Activated CD4-positive, alpha-beta memory T cell treated with anti-CD3 and anti-CD28 coated beads, Interleukin-2, amount 10 ng/mL, durations not matched to agents 7 days and 5 days (primary cell): Measurements from ENCODE around the gene IGSF21. TPM values are rescaled to one million over a fixed set of nuclear protein-coding genes. Genes with fewer than 3 reads are reported as not detected.
"Not testable (repeated sequence)": the region's sequence is repeated elsewhere in the genome, so short reads cannot be mapped to it uniquely, and the experiment has no call there.

Source experiments
- CTCF ChIA-PET: fragments of 350-600 bp; sonication (Branson Sonifier 250); formaldehyde crosslinking; loops from one replicate; lab custom pipeline; 2021; ENCODE audit warnings: antibody characterized with exemption, inconsistent platforms; lab: Charles Lee
- POLR2A ChIA-PET: fragments of 350-600 bp; sonication (Branson Sonifier 250); formaldehyde crosslinking; loops from one replicate; lab custom pipeline; 2021; ENCODE audit warnings: antibody characterized with exemption; lab: Charles Lee
- DNase-seq: peaks from one replicate; pipeline ENCODE4 v3.0.0-alpha.2; 2020
- H3K27ac Mint-ChIP-seq: one replicate; pipeline ENCODE4 v1.8.0; 2021; ENCODE audit warnings: mild to moderate bottlenecking, mixed read lengths
- H3K27me3 Mint-ChIP-seq: one replicate; pipeline ENCODE4 v1.8.0; 2021; ENCODE audit warnings: mixed read lengths
- H3K36me3 Mint-ChIP-seq: one replicate; pipeline ENCODE4 v1.8.0; 2021; ENCODE audit warnings: low read depth, mixed read lengths
- H3K4me1 Mint-ChIP-seq: one replicate; pipeline ENCODE4 v1.8.0; 2021; ENCODE audit warnings: mixed read lengths
- H3K4me3 Mint-ChIP-seq: one replicate; pipeline ENCODE4 v1.8.0; 2021; ENCODE audit warnings: mild to moderate bottlenecking, mixed read lengths
- H3K9me3 Mint-ChIP-seq: one replicate; pipeline ENCODE4 v1.8.0; 2021; ENCODE audit warnings: mixed read lengths
- total RNA-seq, 2 experiments: library from RNA; stranded (reverse); gene quantifications; one replicate each; pipeline ENCODE4 v1.2.3, GENCODE V29; 2021

Gene IGSF21
- total RNA-seq, 2 experiments from 2014 or later: not detected

DNA sequence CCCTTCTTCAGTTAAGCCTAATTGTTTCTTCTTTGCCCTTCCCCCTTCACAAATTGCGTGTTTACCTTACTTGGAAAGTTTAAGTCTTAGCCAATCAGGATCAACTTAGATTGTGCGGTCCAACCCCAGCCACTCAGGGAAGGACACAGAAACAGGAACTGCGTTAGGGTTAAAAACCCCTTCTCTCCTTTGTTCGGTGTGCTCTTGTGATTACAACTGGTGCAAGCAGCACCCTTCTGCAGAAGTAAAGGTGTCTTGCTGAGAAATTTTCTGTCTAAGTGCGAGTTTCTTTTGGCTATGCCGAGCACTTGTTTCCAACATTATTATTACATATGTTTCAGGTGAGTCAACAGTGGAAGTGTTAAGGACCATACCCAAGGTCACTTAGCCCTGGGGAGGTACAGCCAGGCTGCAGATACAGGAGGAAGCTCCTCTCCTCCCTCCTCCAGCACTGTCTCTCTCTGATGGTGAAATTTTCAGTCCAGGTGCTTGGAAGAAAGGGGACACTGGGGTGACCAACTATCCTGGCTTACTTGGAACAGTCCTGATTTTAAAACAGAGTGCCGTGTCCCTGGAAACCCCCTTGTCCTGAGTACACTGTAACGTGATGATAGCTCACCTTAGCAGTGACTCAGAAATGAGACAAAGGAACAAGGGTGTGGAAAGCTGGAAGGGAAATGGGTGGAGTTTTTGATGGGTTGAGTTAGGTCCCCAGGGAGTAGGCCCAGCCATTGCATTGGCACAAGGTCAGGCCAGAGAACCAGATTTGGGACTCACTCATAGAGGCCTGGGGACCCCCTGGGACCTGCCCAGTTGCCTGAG lies 304.4 kb downstream of the IGSF21 start:
- Mint-ChIP-seq H3K4me3 (no peak overlapping the region), H3K4me1 (no peaks in the 10 kb centered on the region), H3K27ac (no peak overlapping the region), H3K27me3 (no peaks in the 10 kb centered on the region), H3K9me3 (peaks cover 4% of the 10 kb centered on the region), H3K36me3 (no peaks in the 10 kb centered on the region)
- ChIA-PET CTCF (no interaction called here), POLR2A (no interaction called here)
- no peak for DNase-seq

DNA sequence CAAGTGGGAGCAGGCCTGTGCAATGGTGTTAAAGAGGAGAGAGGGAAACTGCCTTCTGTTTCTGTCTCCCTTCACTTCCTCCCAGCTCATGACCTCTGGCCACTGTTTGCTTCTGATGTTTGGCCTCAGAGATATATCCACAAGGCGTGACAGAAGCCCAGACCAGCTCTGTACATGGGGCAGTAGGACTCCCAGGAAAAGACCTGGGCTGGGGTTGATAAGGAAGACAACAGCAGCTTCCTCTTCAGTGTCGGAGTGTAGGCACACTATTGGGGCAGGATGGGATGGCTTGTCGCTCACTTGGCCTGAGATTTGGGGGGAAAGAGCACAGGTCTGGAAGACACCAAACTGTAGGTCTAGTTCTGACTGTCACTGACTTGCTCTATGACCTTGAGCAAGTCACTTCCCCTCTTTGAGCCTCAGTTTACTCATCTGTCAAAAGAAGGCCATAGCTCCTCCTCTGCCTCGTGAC lies 305.3 kb downstream of the IGSF21 start:
- H3K9me3 Mint-ChIP-seq: peaks cover 4% of the 10 kb centered on the region
- no peaks in the 10 kb centered on the region for H3K36me3 Mint-ChIP-seq
- H3K27me3 Mint-ChIP-seq: no peaks in the 10 kb centered on the region
- DNase-seq: no peak
- CTCF ChIA-PET: no interaction called here
- H3K4me1 Mint-ChIP-seq: no peaks in the 10 kb centered on the region
- H3K4me3 Mint-ChIP-seq: no peak overlapping the region
- POLR2A ChIA-PET: no interaction called here
- H3K27ac Mint-ChIP-seq: no peak overlapping the region

DNA sequence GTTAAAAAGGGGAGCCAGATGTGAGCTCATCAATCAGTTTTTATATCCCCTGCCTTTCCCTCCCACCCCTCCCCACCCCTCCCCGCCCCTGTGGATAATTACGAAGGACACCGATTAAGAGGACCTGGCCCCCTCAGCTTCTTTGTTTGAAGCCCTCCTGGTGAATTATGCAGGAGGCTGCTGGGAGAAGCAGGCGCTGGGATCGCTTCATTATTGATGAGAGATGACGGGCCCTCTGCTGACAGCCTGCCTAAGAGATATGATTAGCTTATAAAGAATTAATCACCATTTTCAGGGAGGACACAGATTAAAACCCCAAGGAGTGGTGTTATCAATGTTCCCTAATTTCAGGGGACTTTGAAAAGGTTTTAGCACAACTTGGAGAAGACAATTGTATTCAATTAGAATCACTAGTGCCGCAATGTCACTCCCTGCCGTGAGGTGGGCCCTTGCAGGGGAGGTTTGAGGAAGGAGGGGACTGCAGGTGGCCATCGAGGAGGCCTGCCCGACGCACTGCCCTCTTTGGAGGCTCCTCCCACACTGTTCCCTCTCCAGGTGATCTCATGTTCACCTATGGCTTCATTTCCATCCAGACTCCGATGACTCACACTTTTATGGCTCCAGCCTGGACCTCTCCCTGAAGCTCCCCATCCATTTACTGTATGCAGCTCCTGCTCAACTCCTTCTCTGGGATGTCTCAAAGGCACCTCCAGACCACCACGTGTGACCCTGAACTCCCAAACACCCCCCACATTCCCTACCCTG lies 306.1 kb downstream of the IGSF21 start:
- no peak for DNase-seq
- ChIA-PET POLR2A (no interaction called here), CTCF (no interaction called here)
- Mint-ChIP-seq H3K4me3 (no peak overlapping the region), H3K27me3 (no peaks in the 10 kb centered on the region), H3K9me3 (peaks cover 4% of the 10 kb centered on the region), H3K36me3 (no peaks in the 10 kb centered on the region), H3K4me1 (no peaks in the 10 kb centered on the region), H3K27ac (no peak overlapping the region)

DNA sequence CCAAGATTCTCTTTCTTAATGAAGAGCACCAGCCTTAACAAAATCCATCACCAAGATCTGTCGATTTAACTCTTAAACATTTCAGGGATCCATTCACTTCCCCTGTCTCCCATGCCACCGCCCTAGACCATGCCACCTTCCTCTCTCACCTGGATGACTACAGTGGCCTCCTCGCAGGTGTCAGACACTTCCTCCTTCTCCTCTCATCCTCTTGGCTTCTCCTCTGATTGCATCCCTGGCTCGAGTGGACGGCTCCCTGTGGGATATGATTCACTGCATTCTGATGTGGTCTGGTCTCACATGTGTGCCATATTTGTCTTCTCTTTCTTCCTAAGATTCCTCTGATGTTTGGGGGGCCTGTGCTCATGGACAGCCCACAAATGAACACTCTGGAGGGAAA lies 306.7 kb downstream of the IGSF21 start:
- no peak for DNase-seq
- H3K4me3 Mint-ChIP-seq: no peak overlapping the region
- H3K27me3 Mint-ChIP-seq: no peaks in the 10 kb centered on the region
- ChIA-PET POLR2A (no interaction called here), CTCF (no interaction called here)
- peaks cover 4% of the 10 kb centered on the region for H3K9me3 Mint-ChIP-seq
- no peaks in the 10 kb centered on the region for H3K4me1 Mint-ChIP-seq
- no peak overlapping the region for H3K27ac Mint-ChIP-seq
- H3K36me3 Mint-ChIP-seq: no peaks in the 10 kb centered on the region

DNA sequence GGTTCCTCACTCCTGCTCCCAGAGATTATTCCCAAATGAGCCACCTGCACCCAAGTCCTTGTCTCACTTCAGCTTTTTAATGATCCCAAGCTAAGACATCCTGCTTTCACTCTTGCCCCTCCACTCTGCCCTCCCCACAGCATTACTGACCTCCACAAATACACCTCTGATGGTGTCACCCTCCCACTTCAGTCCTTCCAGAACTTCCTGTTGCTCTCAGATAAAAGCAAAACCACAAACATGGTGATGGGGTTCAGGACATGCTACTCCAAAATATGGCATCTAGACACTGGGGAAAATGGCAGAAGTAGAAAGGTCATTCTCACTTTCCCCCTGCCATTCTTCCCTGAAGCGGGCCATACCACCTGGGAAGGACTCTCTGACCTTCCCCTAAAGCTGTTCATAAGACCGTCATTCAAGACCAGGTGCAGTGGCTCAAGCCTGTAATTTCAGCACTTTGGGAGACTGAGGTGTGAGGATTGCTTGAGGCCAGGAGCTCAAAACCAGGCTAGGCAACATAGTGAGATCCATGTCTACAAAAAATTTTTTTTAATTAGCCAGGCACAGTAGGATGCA lies 307.4 kb downstream of the IGSF21 start:
- H3K9me3 Mint-ChIP-seq: peaks cover 4% of the 10 kb centered on the region
- H3K36me3 Mint-ChIP-seq: no peaks in the 10 kb centered on the region
- no peaks in the 10 kb centered on the region for H3K4me1 Mint-ChIP-seq
- no peak for DNase-seq
- CTCF ChIA-PET: no interaction called here
- no peak overlapping the region for H3K4me3 Mint-ChIP-seq
- POLR2A ChIA-PET: no interaction called here
- H3K27me3 Mint-ChIP-seq: no peaks in the 10 kb centered on the region
- H3K27ac Mint-ChIP-seq: no peak overlapping the region

DNA sequence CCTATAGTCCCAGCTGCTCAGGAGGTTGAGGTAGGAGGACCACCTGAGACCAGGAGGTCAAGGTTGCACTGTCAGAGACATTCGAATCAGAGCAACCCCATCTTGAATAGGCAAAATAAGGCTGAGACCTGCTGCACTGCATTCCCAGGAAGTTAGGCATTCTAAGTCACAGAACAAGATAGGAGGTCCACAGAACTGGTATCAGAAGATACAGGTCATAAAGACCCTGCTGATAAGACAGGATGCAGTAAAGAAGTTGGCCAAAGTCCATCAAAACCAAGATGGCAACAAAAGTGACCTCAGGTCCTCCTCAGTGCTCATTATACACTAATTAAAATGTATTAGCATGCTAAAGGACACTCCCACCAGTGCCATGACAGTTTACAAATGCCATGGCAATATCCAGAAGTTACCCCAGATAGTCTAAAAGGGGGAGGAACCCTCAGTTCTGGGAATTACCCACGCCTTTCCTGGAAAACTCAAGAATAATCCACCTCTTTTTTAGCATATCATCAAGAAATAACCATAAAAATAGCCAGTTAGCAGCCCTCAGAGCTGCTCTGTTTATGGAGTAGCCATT lies 307.9 kb downstream of the IGSF21 start:
- Mint-ChIP-seq H3K27me3 (no peaks in the 10 kb centered on the region), H3K27ac (no peak overlapping the region), H3K36me3 (no peaks in the 10 kb centered on the region), H3K9me3 (peaks cover 4% of the 10 kb centered on the region), H3K4me1 (no peaks in the 10 kb centered on the region), H3K4me3 (no peak overlapping the region)
- ChIA-PET CTCF (no interaction called here), POLR2A (no interaction called here)
- no peak for DNase-seq

DNA sequence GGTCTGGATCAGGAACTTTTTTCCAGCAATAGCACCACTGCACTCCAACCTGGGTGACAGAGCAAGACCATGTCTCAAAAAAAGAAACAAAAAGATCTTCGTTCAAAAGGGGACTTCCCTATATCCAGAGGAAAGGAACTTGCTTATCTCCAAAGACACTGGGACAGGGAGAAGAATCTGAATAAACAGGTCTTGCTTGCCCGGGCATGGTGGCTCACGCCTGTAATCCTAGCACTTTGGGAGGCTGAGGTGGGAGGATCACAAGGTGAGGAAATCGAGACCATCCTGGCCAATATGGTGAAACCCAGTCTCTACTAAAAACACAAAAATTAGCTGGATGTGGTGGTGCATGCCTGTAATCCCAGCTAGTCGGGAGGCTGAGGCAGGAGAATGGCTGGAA lies 308.5 kb downstream of the IGSF21 start:
- DNase-seq, CTCF ChIA-PET, H3K4me1 Mint-ChIP-seq, H3K27me3 Mint-ChIP-seq, H3K36me3 Mint-ChIP-seq, POLR2A ChIA-PET, H3K4me3 Mint-ChIP-seq, H3K27ac Mint-ChIP-seq, H3K9me3 Mint-ChIP-seq: not testable (repeated sequence)

DNA sequence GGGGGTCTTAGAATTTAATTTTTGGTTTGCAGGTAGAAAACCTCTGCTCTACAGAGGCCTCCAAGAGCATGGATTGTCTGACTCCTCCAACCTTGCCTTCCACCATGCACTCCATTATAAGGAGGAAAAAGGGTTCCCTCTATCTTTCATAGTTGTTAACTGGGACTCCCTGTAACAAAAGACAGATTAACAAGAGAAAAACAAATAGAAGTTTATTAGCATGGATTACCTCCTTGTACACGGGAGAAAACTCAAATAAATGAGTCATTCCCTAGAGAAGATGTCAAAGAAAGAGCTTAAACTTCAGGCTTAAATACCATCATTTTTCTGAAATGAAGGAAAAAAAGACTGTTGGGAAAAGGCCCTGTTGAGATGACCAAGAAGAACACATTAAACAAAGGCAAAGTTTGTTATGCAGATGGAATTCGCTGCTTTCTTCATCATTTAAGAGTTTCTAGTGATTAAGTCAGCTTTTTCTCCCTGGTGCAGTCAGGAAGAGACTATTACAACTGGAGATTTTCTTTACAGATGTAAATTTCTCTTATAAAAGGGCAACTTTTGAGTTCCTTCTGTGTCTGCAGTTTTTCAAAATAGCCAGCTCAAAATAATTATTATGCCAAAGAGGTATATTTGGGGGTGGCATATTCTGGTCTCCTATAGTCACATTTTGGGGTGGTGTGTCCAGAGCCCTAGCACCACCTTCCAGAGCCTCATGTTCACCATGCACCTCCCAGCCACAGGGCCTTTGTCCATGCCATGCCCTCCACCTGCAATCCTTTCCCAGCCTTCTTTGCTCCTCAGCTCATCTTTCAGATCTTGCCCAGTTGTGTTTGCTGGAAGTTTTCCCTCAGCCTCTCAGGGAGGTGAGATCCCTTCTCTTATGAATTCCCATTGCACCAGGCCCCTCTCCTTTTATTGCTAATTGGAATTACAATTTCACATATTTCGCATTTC lies 310.0 kb downstream of the IGSF21 start:
- no peaks in the 10 kb centered on the region for H3K36me3 Mint-ChIP-seq
- H3K9me3 Mint-ChIP-seq: peaks cover 4% of the 10 kb centered on the region
- no peak overlapping the region for H3K4me3 Mint-ChIP-seq
- no peak for DNase-seq
- POLR2A ChIA-PET: no interaction called here
- no peak overlapping the region for H3K27ac Mint-ChIP-seq
- no peaks in the 10 kb centered on the region for H3K27me3 Mint-ChIP-seq
- CTCF ChIA-PET: no interaction called here
- H3K4me1 Mint-ChIP-seq: no peaks in the 10 kb centered on the region

DNA sequence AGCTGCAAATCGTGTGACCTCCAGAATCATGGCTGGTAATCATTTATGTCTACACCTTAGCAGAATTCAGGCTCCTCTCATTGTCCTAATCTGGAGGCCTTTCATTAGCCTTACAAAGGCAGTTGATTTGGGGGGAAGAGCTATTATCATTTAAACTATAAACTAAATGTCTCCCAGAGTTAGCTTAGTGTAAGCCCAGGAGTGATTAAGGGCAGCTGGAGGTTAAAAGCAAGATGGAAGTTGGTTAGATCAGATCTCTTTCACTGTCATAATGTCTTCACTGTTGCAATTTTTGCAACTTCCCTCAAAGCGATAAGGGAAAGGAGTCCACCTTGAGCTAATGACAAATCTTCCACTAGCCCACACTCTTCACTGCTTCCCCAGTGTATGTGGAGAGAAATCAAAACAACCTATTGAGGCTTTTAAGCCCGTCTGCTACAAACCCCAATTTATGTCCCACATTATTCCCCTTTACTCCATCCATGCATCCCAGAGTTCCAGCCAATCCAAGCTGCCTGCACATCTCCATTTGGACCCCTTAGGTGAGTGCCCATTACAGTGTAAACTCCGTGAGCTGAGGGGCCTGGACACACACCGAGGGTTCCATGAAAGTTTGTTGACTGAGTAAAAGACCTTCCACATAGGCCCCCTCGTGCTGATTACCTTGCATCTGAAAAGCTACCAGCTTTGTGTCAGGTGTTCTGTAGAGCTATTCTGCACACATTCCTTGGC lies 311.7 kb downstream of the IGSF21 start:
- CTCF ChIA-PET: no interaction called here
- H3K27me3 Mint-ChIP-seq: no peaks in the 10 kb centered on the region
- no peaks in the 10 kb centered on the region for H3K36me3 Mint-ChIP-seq
- no peak for DNase-seq
- no peaks in the 10 kb centered on the region for H3K9me3 Mint-ChIP-seq
- POLR2A ChIA-PET: no interaction called here
- no peaks in the 10 kb centered on the region for H3K4me1 Mint-ChIP-seq
- H3K4me3 Mint-ChIP-seq: no peak overlapping the region
- H3K27ac Mint-ChIP-seq: no peak overlapping the region

DNA sequence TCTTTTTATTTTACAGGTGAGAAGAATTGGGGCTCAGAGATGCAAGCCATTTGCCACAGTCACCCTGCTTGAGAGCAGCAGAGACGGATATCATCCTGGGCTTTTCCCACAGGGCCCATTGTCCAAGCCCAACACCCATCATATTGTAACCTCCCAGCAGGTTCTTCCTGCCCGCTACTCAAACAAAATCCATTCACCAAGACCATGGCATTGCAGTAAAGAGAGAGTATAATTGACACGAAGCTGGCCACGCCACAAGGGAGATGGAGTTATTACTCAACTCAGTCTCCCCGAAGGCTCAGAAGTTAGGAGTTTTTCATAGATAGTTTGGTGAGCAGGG lies 312.2 kb downstream of the IGSF21 start:
- no peak overlapping the region for H3K4me3 Mint-ChIP-seq
- H3K36me3 Mint-ChIP-seq: no peaks in the 10 kb centered on the region
- no peak overlapping the region for H3K27ac Mint-ChIP-seq
- H3K4me1 Mint-ChIP-seq: no peaks in the 10 kb centered on the region
- no peaks in the 10 kb centered on the region for H3K9me3 Mint-ChIP-seq
- ChIA-PET POLR2A (no interaction called here), CTCF (no interaction called here)
- no peak for DNase-seq
- H3K27me3 Mint-ChIP-seq: no peaks in the 10 kb centered on the region

DNA sequence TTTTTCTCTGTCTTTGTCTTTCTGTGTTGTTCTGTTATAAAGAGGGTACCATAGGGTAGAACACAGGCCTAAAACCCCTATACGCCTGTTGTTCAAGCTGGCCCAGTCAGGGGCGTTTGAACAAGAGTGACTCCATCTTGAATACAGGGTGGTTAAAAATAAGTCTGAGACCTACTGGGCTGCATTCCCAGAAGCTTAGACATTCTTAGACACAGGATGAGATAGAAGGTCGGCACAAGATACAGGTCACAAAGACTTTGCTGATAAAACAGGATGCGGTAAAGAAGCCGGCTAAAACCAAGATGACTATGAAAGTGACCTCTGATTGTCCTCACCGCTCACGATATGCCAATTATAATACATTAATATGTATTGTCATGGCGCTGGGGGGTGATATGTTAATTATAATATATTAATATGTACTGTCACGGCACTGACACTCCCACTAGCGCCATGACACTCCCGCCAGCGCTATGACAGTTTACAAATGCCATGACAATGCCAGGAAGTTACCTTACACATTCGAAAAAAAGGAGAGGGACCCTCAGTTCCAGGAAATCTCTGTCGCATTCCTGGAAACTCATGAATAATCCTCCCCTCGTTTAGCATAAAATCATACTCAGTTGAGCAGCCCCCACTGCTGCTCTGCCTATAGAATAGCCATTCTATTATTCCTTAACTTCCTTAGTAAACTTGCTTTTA lies 314.6 kb downstream of the IGSF21 start:
- Mint-ChIP-seq H3K9me3 (no peaks in the 10 kb centered on the region), H3K4me3 (no peak overlapping the region), H3K27me3 (no peaks in the 10 kb centered on the region), H3K4me1 (no peaks in the 10 kb centered on the region), H3K36me3 (no peaks in the 10 kb centered on the region), H3K27ac (no peak overlapping the region)
- ChIA-PET CTCF (no interaction called here), POLR2A (no interaction called here)
- no peak for DNase-seq

DNA sequence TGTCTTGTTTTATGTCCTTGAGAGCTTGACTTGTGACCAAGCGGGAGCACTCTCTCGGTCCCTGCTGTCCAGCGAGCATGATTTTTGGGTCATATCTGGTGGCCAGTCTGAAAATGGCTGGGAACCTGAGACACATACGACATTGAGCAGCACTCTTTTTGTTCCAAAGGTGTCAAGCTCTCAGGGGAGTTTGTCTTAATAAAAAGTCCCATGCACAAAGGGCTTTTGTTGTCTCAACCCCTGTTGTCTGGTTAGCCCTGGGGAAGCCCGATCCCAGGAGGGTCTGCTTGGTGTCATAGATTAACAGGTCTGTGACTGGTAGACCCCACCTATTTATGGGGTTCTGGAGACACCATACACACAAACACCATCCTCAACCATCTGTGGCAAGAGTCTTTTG lies 315.4 kb downstream of the IGSF21 start:
- POLR2A ChIA-PET: no interaction called here
- Mint-ChIP-seq H3K9me3 (no peaks in the 10 kb centered on the region), H3K4me1 (no peaks in the 10 kb centered on the region), H3K36me3 (no peaks in the 10 kb centered on the region), H3K4me3 (no peak overlapping the region), H3K27me3 (no peaks in the 10 kb centered on the region), H3K27ac (no peak overlapping the region)
- CTCF ChIA-PET: no interaction called here
- DNase-seq: no peak
